ENCODE data around the gene NRDC. TPM values are rescaled to one million over a fixed set of nuclear protein-coding genes. Genes with fewer than 3 reads are reported as not detected.

The NRDC gene
- total and polyA plus RNA-seq, 7 donors = 132 to 385 (median 268) TPM

GRCh38 chr1:51924455-51924854 is 45.9 kb upstream of the NRDC start:
- no peak for TF ChIP-seq CTCF (IDR thresholded peaks at IDR 0.05)
- no peaks in the 10 kb centered on the region for H3K36me3 ChIP-seq (ENCODE audit: insufficient read depth in 1 of 2, low read depth in 1 of 2)
- ATAC-seq (no peak), DNase-seq (no peak)
- no peak overlapping the region for H3K4me3 ChIP-seq
- H3K4me1 ChIP-seq = no peaks in the 10 kb centered on the region
- H3K27me3 ChIP-seq (ENCODE audit: insufficient read depth in 3 of 3, low read length in 2 of 3) = peaks cover 0 to 15% (median 0%) of the 10 kb centered on the region in 3 donors
- H3K9me3 ChIP-seq = no peaks in the 10 kb centered on the region
- intact Hi-C loops (cut with DNase I) = no loop called here
- 29 to 59% (median 58%) methylated on average over 1 of the region's 1 CpG for WGBS, 3 donors
- no peak overlapping the region for H3K27ac ChIP-seq

- Histone ChIP-seq H3K27me3 (ENCODE audit: insufficient read depth in 3 of 3, low read length in 2 of 3) (peaks cover 0 to 15% (median 0%) of the 10 kb centered on the region in 3 donors), H3K4me3 (no peak overlapping the region), H3K27ac (no peak overlapping the region), H3K4me1 (no peaks in the 10 kb centered on the region), H3K36me3 (ENCODE audit: insufficient read depth in 1 of 2, low read depth in 1 of 2) (no peaks in the 10 kb centered on the region), H3K9me3 (no peaks in the 10 kb centered on the region)
- TF ChIP-seq CTCF (IDR thresholded peaks at IDR 0.05) = no peak
- ATAC-seq (no peak), DNase-seq (no peak)
- intact Hi-C loops (cut with DNase I) = no loop called here
- 71 to 82% (median 77%) methylated on average over 3 of the region's 3 CpGs for WGBS, 3 donors
Observed at GRCh38 chr1:51922040-51922439, 43.5 kb upstream of the NRDC start.

- no peak overlapping the region for H3K4me3 ChIP-seq
- no peaks in the 10 kb centered on the region for H3K4me1 ChIP-seq
- H3K27ac ChIP-seq = no peak overlapping the region
- H3K36me3 ChIP-seq (ENCODE audit: insufficient read depth in 1 of 2, low read depth in 1 of 2) = no peaks in the 10 kb centered on the region
- ATAC-seq (no peak), DNase-seq (no peak)
- no peak for TF ChIP-seq CTCF (IDR thresholded peaks at IDR 0.05)
- no peaks in the 10 kb centered on the region for H3K9me3 ChIP-seq
- H3K27me3 ChIP-seq (ENCODE audit: insufficient read depth in 3 of 3, low read length in 2 of 3) = peaks cover 0 to 14% (median 4%) of the 10 kb centered on the region in 3 donors
- intact Hi-C loops (cut with DNase I) = no loop called here
- 49 to 58% (median 57%) methylated on average over 5 of the region's 5 CpGs for WGBS, 3 donors
Observed at GRCh38 chr1:51920130-51920529, 41.6 kb upstream of the NRDC start.

- WGBS, 3 donors = 67 to 79% (median 77%) methylated on average over 10 of the region's 10 CpGs
- H3K4me1 ChIP-seq = no peaks in the 10 kb centered on the region
- H3K4me3 ChIP-seq = no peak overlapping the region
- no peak for DNase-seq
- TF ChIP-seq CTCF (IDR thresholded peaks at IDR 0.05) = no peak
- no peaks in the 10 kb centered on the region for H3K36me3 ChIP-seq (ENCODE audit: insufficient read depth in 1 of 2, low read depth in 1 of 2)
- intact Hi-C loops (cut with DNase I) = no loop called here
- H3K27ac ChIP-seq = no peak overlapping the region
- no peak for ATAC-seq
- peaks cover 0 to 11% (median 4%) of the 10 kb centered on the region in 3 donors for H3K27me3 ChIP-seq (ENCODE audit: insufficient read depth in 3 of 3, low read length in 2 of 3)
- H3K9me3 ChIP-seq = no peaks in the 10 kb centered on the region
Observed at GRCh38 chr1:51919684-51920083, 41.2 kb upstream of the NRDC start.
